T-cell (primary cell): ENCODE measurements around the gene SLC2A14. TPM values are rescaled to one million over a fixed set of nuclear protein-coding genes. Genes with fewer than 3 reads are reported as not detected.
"Not testable (repeated sequence)": the region's sequence is repeated elsewhere in the genome, so short reads cannot be mapped to it uniquely, and the experiment has no call there.

Source experiments
- ATAC-seq, 4 experiments: fragments of 200-7000 bp in 3 of 4; fragments of 150-1000 bp in 1 of 4; cut with Tn5 transposase; replicated peaks in 1 of 4; 1 replicate in 3 of 4; 2 replicates in 1 of 4; pipeline ENCODE4 v1.10.0; 2021; ENCODE audit warnings: moderate library complexity in 3 of 4, mild to moderate bottlenecking in 2 of 4, moderate number of reproducible peaks in 1 of 4
- CTCF ChIA-PET, 2 donors: fragments of 300-600 bp; sonication (Branson Sonifier 250); formaldehyde crosslinking; loops; one replicate each; lab custom pipeline; 2022; ENCODE audit warnings: antibody characterized with exemption in 2 of 2; lab: Charles Lee
- POLR2A ChIA-PET, 2 donors: fragments of 300-600 bp; sonication (Branson Sonifier 250); formaldehyde crosslinking; loops; one replicate each; lab custom pipeline; 2022; ENCODE audit warnings: antibody characterized with exemption in 2 of 2; lab: Charles Lee
- DNase-seq, 35 experiments: peaks; one replicate each; pipeline versions ENCODE4 v3.0.0 to v3.0.0-alpha.2; 2013 to 2023
- H3K27ac ChIP-seq: one replicate; pipeline ENCODE4 v1.5.1; 2013; ENCODE audit warnings: low read length
- H3K27me3 ChIP-seq, 2 experiments: replicated peaks in 1 of 2; 1 replicate in 1 of 2; 2 replicates in 1 of 2; pipeline versions ENCODE4 v1.6.1 to v1.7.0; 2013; ENCODE audit warnings: low read length in 1 of 2, mixed read lengths in 1 of 2; ENCODE audit not compliant: control insufficient read depth in 2 of 2, insufficient read depth in 2 of 2; ENCODE audit errors: extremely low read depth in 1 of 2
- H3K36me3 ChIP-seq, 2 donors: 1 replicate in 1 of 2; 2 replicates in 1 of 2; pipeline versions ENCODE4 v1.6.1 to v1.7.0; 2013; ENCODE audit warnings: low read length in 1 of 2; ENCODE audit not compliant: control insufficient read depth in 2 of 2, insufficient read depth in 1 of 2; ENCODE audit errors: extremely low read depth in 1 of 2
- H3K4me1 ChIP-seq, 2 experiments: 1 replicate in 1 of 2; 2 replicates in 1 of 2; pipeline versions ENCODE4 v1.6.1 to v1.7.0; 2013; ENCODE audit warnings: low read length in 2 of 2, mixed read lengths in 1 of 2; ENCODE audit not compliant: insufficient read depth in 2 of 2, control insufficient read depth in 1 of 2; ENCODE audit errors: extremely low read depth in 1 of 2
- H3K4me3 ChIP-seq, 2 donors: 1 replicate in 1 of 2; 2 replicates in 1 of 2; pipeline versions ENCODE4 v1.5.1 to v1.7.0; 2013; ENCODE audit warnings: mild to moderate bottlenecking in 2 of 2, low read length in 1 of 2, moderate library complexity in 1 of 2; ENCODE audit not compliant: control insufficient read depth in 1 of 2; ENCODE audit errors: extremely low read depth in 1 of 2
- H3K9me3 ChIP-seq: 2 replicates; pipeline ENCODE4 v1.7.0; 2013
- H3K27ac Mint-ChIP-seq, 2 donors: one replicate each; pipeline ENCODE4 v1.8.0; 2020 to 2021; ENCODE audit warnings: mild to moderate bottlenecking in 2 of 2, mixed read lengths in 2 of 2
- H3K27me3 Mint-ChIP-seq, 2 donors: one replicate each; pipeline ENCODE4 v1.8.0; 2021 to 2022; ENCODE audit warnings: mixed read lengths in 2 of 2
- H3K36me3 Mint-ChIP-seq: one replicate; pipeline ENCODE4 v1.8.0; 2021; ENCODE audit warnings: mixed read lengths
- H3K4me1 Mint-ChIP-seq, 3 donors: one replicate each; pipeline ENCODE4 v1.8.0; 2020 to 2022; ENCODE audit warnings: mixed read lengths in 3 of 3, mild to moderate bottlenecking in 1 of 3
- H3K4me3 Mint-ChIP-seq, 3 donors: one replicate each; pipeline ENCODE4 v1.8.0; 2020 to 2022; ENCODE audit warnings: mild to moderate bottlenecking in 3 of 3, mixed read lengths in 3 of 3, moderate library complexity in 3 of 3
- H3K9me3 Mint-ChIP-seq, 3 donors: one replicate each; pipeline ENCODE4 v1.8.0; 2020 to 2022; ENCODE audit warnings: mixed read lengths in 3 of 3
- WGBS: methylation state at CpG from one replicate; pipeline ENCODE4 v1.1.5; 2013; ENCODE audit warnings: missing lambda C conversion rate; ENCODE audit not compliant: insufficient coverage; 5-methylcytosine and 5-hydroxymethylcytosine counted together
- total RNA-seq, 35 experiments: library from RNA in 6 of 35; stranded (reverse) in 6 of 35; fragments of 120-200 nt in 1 of 35; gene quantifications; one replicate each; pipeline versions ENCODE4 v1.2.1 to v1.2.4 and lab custom pipeline; 2013 to 2026

Gene SLC2A14
- total RNA-seq, 5 donors from 2014 or later (not counting 1 experiment from before 2014, with no cell fraction given) = 0.10 to 2.5 (median 0.21) TPM

GRCh38 chr12:7880952-7881735, 8.4 kb upstream of the SLC2A14 start:
- H3K27me3 ChIP-seq, CTCF ChIA-PET, DNase-seq, H3K36me3 Mint-ChIP-seq, H3K36me3 ChIP-seq, H3K27ac ChIP-seq, H3K4me1 ChIP-seq, ATAC-seq, H3K9me3 ChIP-seq, H3K27me3 Mint-ChIP-seq, H3K4me3 ChIP-seq, H3K9me3 Mint-ChIP-seq, H3K27ac Mint-ChIP-seq, POLR2A ChIA-PET, H3K4me1 Mint-ChIP-seq, H3K4me3 Mint-ChIP-seq: not testable (repeated sequence)
- 90% methylated on average over 38 of the region's 52 CpGs for WGBS

DNA sequence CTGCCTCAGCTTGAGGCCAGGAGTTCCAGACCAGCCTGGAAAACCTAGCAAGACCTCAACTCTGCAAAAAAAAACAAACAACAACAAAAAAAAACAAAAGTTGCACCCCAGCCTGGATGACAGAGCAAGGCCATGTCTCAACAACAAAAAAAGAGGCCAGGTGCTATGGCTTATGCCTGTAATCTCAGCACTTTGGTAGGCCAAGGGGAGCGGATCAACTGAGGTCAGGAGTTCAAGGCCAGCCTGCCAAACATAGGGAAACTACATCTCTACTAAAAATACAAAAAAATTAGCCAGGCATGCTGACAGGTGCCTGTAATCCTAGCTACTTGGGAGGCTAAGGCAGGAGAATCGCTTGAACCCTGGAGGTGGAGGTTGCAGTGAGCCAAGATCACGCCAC, 6.5 kb upstream of the SLC2A14 start:
- Histone ChIP-seq H3K36me3 (no peaks in the 10 kb centered on the region), H3K4me3 (no peak overlapping the region), H3K9me3 (no peaks in the 10 kb centered on the region), H3K27me3 (no peaks in the 10 kb centered on the region), H3K27ac (no peak overlapping the region), H3K4me1 (no peaks in the 10 kb centered on the region)
- no peak for DNase-seq
- POLR2A ChIA-PET = interaction anchor here in 1 of 2 donors (0.5 kb wide), 1 partner anchor 39 kb away, joined by 7 read pairs; no protein-coding TSS in a partner anchor
- CTCF ChIA-PET = interaction anchor here (0.6 to 0.7 kb wide), 3 partner anchors 9 to 22 kb away, joined by 3 to 4 read pairs (median 4); no protein-coding TSS in a partner anchor
- H3K9me3 Mint-ChIP-seq = no peaks in the 10 kb centered on the region
- WGBS = 80% methylated on average over 1 of the region's 3 CpGs
- no peak overlapping the region for H3K4me3 Mint-ChIP-seq
- no peak for ATAC-seq
- no peaks in the 10 kb centered on the region for H3K4me1 Mint-ChIP-seq
- peaks cover 0 to 3% of the 10 kb centered on the region in 2 donors for H3K27me3 Mint-ChIP-seq
- H3K36me3 Mint-ChIP-seq = no peaks in the 10 kb centered on the region
- no peak overlapping the region for H3K27ac Mint-ChIP-seq

DNA sequence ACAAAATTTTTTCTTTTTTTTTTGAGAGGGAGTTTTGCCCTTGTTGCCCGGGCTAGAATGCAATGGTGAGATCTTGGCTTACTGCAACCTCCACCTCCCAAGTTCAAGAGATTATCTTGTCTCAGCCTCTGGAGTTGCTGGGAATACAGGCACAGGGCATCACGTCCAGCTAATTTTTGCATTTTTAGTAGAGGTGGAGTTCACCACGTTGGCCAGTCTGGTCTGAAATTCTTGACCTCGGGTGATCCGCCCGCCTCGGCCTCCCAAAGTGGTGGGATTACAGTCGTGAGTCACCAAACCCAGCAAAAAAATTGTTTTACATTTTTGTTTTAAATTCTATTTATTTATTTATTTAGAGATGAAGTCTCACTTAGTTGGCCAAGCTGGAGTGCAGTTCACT, 4.7 kb upstream of the SLC2A14 start:
- peaks cover under 1 to 13% of the 10 kb centered on the region in 2 experiments for H3K27me3 ChIP-seq
- Mint-ChIP-seq H3K4me1 (peaks cover 0 to 3% (median 3%) of the 10 kb centered on the region in 3 donors), H3K27me3 (peaks cover 10 to 14% of the 10 kb centered on the region in 2 donors), H3K4me3 (no peak overlapping the region), H3K27ac (no peak overlapping the region), H3K9me3 (no peaks in the 10 kb centered on the region), H3K36me3 (no peaks in the 10 kb centered on the region)
- no peak overlapping the region for H3K27ac ChIP-seq
- no peaks in the 10 kb centered on the region for H3K36me3 ChIP-seq
- no peak for DNase-seq
- no peak overlapping the region for H3K4me3 ChIP-seq
- ATAC-seq = no peak
- POLR2A ChIA-PET = no interaction called here
- H3K9me3 ChIP-seq = no peaks in the 10 kb centered on the region
- CTCF ChIA-PET = interaction anchor here in 1 of 2 donors (0.7 kb wide), 1 partner anchor 14 kb away, joined by 3 read pairs; no protein-coding TSS in a partner anchor
- WGBS = no CpG with 5 or more reads among the region's 8 CpGs
- H3K4me1 ChIP-seq = peaks cover 0 to 8% of the 10 kb centered on the region in 2 experiments

GRCh38 chr12:7870335-7870734, 2.4 kb downstream of the SLC2A14 start:
- H3K9me3 Mint-ChIP-seq = no peaks in the 10 kb centered on the region
- CTCF ChIA-PET = interaction anchor here in 1 of 2 donors (0.6 kb wide), 1 partner anchor 9 kb away, joined by 4 read pairs; no protein-coding TSS in a partner anchor
- H3K27me3 ChIP-seq = peaks cover 4 to 23% of the 10 kb centered on the region in 2 experiments
- peaks cover 19 to 32% of the 10 kb centered on the region in 2 donors for H3K27me3 Mint-ChIP-seq
- no peak for ATAC-seq
- no peak overlapping the region for H3K4me3 ChIP-seq
- no peak overlapping the region for H3K27ac Mint-ChIP-seq
- no peaks in the 10 kb centered on the region for H3K9me3 ChIP-seq
- no peak for DNase-seq
- POLR2A ChIA-PET = no interaction called here
- H3K4me1 ChIP-seq = peaks cover 0 to 8% of the 10 kb centered on the region in 2 experiments
- H3K27ac ChIP-seq = no peak overlapping the region
- no peaks in the 10 kb centered on the region for H3K36me3 ChIP-seq
- no CpG with 5 or more reads among the region's 3 CpGs for WGBS
- H3K4me1 Mint-ChIP-seq = peaks cover 0 to 7% (median 6%) of the 10 kb centered on the region in 3 donors
- H3K36me3 Mint-ChIP-seq = no peaks in the 10 kb centered on the region
- no peak overlapping the region for H3K4me3 Mint-ChIP-seq

GRCh38 chr12:7869137-7869536, 3.6 kb downstream of the SLC2A14 start:
- Mint-ChIP-seq H3K9me3 (no peaks in the 10 kb centered on the region), H3K4me3 (no peak overlapping the region), H3K27me3 (peaks cover 19 to 30% of the 10 kb centered on the region in 2 donors), H3K27ac (no peak overlapping the region), H3K36me3 (no peaks in the 10 kb centered on the region), H3K4me1 (peaks cover 0 to 7% (median 6%) of the 10 kb centered on the region in 3 donors)
- H3K36me3 ChIP-seq = no peaks in the 10 kb centered on the region
- POLR2A ChIA-PET = no interaction called here
- CTCF ChIA-PET = interaction anchor here in 1 of 2 donors (0.7 kb wide), 1 partner anchor 10 kb away, joined by 3 read pairs; no protein-coding TSS in a partner anchor
- no peak overlapping the region for H3K27ac ChIP-seq
- 92% methylated on average over 2 of the region's 4 CpGs for WGBS
- DNase-seq = no peak
- H3K27me3 ChIP-seq = peaks cover 4 to 23% of the 10 kb centered on the region in 2 experiments
- H3K4me1 ChIP-seq = peaks cover 0 to 8% of the 10 kb centered on the region in 2 experiments
- no peaks in the 10 kb centered on the region for H3K9me3 ChIP-seq
- H3K4me3 ChIP-seq = no peak overlapping the region
- ATAC-seq = no peak

GRCh38 chr12:7868391-7868790, 4.3 kb downstream of the SLC2A14 start:
- Histone ChIP-seq H3K9me3 (no peaks in the 10 kb centered on the region), H3K27me3 (peaks cover 4 to 20% of the 10 kb centered on the region in 2 experiments), H3K36me3 (no peaks in the 10 kb centered on the region), H3K27ac (no peak overlapping the region), H3K4me1 (peaks cover 0 to 13% of the 10 kb centered on the region in 2 experiments), H3K4me3 (no peak overlapping the region)
- WGBS = no CpG with 5 or more reads among the region's 4 CpGs
- Mint-ChIP-seq H3K36me3 (no peaks in the 10 kb centered on the region), H3K4me1 (peaks cover 0 to 5% (median 4%) of the 10 kb centered on the region in 3 donors), H3K27ac (no peak overlapping the region), H3K9me3 (no peaks in the 10 kb centered on the region), H3K4me3 (no peak overlapping the region), H3K27me3 (peaks cover 12 to 22% of the 10 kb centered on the region in 2 donors)
- DNase-seq (no peak), ATAC-seq (no peak)
- POLR2A ChIA-PET = no interaction called here
- CTCF ChIA-PET = no interaction called here
